GDM1 (cell line): ENCODE results near the gene PAK5.

Experiments used
- DNase-seq: peaks from one replicate; lab custom pipeline; 2025; lab: John Stamatoyannopoulos, UW

Gene PAK5

GRCh38 chr20:9493803-9494202 lies 345.1 kb downstream of the PAK5 start:
- no peak for DNase-seq

GRCh38 chr20:9492067-9492466 lies 346.8 kb downstream of the PAK5 start:
- DNase-seq = no peak

GRCh38 chr20:9491324-9491723 lies 347.6 kb downstream of the PAK5 start:
- DNase-seq = no peak

- no peak for DNase-seq
Observed at GRCh38 chr20:9490631-9491030, 348.2 kb downstream of the PAK5 start.

- no peak for DNase-seq
Observed at GRCh38 chr20:9490161-9490560, 348.7 kb downstream of the PAK5 start.

- no peak for DNase-seq
Observed at GRCh38 chr20:9488063-9488462, 350.8 kb downstream of the PAK5 start.
